OCI-LY7 (cell line): ENCODE results near the gene TBC1D13.

ENCODE experiments used
- CTCF ChIP-seq: fragments of 200-600 bp; sonication (generic); conservative IDR thresholded peaks from 2 replicates; pipeline ENCODE4 v1.5.1; 2014; ENCODE audit warnings: mild to moderate bottlenecking, antibody characterized with exemption, low read length, moderate library complexity, mixed read lengths
- EZH2phosphoT487 ChIP-seq: fragments of 200-600 bp; sonication (generic); IDR thresholded peaks from 2 replicates; pipeline ENCODE4 v1.6.1; 2018; ENCODE audit warnings: low read depth, borderline replicate concordance, mild to moderate bottlenecking, mixed run types, antibody characterized with exemption, low read length, moderate library complexity, mixed read lengths

- TF ChIP-seq CTCF = no peak
- TF ChIP-seq EZH2phosphoT487 = no peak
Observed at GRCh38 chr9:128792978-128793686, 6.1 kb downstream of the TBC1D13 start.
